UCSD-AML1 (cell line): Measurements from ENCODE around the gene RAB2B.

Source experiments
- DNase-seq: peaks from one replicate; lab custom pipeline; 2025; ENCODE audit not compliant: unreplicated experiment; lab: John Stamatoyannopoulos, UW

Gene RAB2B

GRCh38 chr14:21476925-21477681 is at the start of gene RAB2B, which contains the start of gene TOX4:
RAB2B (minus strand) TSS chr14:21476959; CDS start chr14:21476872, 87 bp downstream.
TOX4 (plus strand) TSS chr14:21477195; CDS start chr14:21477279, 84 bp downstream.
- peak; percentile 95 for DNase-seq

GRCh38 chr14:21525962-21526671 is 49.4 kb upstream of the RAB2B start, which contains the start of gene SALL2:
SALL2 (minus strand) TSS chr14:21526346; CDS start chr14:21526127, 219 bp downstream.
- no peak for DNase-seq

GRCh38 chr14:21525571-21525961 is 48.8 kb upstream of the RAB2B start:
- DNase-seq: no peak

GRCh38 chr14:21524575-21525490 is 48.1 kb upstream of the RAB2B start:
- DNase-seq: no peak

- no peak for DNase-seq
Observed at GRCh38 chr14:21523203-21523602, 46.4 kb upstream of the RAB2B start.

- no peak for DNase-seq
Observed at GRCh38 chr14:21521501-21521900, 44.7 kb upstream of the RAB2B start.

- no peak for DNase-seq
Observed at GRCh38 chr14:21520767-21521166, 44.0 kb upstream of the RAB2B start.

- DNase-seq: no peak
Observed at GRCh38 chr14:21518725-21519124, 42.0 kb upstream of the RAB2B start.

GRCh38 chr14:21514341-21514740 is 37.6 kb upstream of the RAB2B start:
- DNase-seq: no peak

- DNase-seq: peak; percentile 93
Observed at GRCh38 chr14:21510735-21511657, 34.2 kb upstream of the RAB2B start, which contains the start of gene METTL3. METTL3 (minus strand) TSS chr14:21511340; CDS start chr14:21511223, 117 bp downstream.

GRCh38 chr14:21509432-21510143 is 32.8 kb upstream of the RAB2B start:
- no peak for DNase-seq

GRCh38 chr14:21506557-21506956 is 29.8 kb upstream of the RAB2B start:
- no peak for DNase-seq

- no peak for DNase-seq
Observed at GRCh38 chr14:21505012-21505553, 28.3 kb upstream of the RAB2B start.

- DNase-seq: no peak
Observed at GRCh38 chr14:21503376-21503775, 26.6 kb upstream of the RAB2B start.

- no peak for DNase-seq
Observed at GRCh38 chr14:21501568-21501967, 24.8 kb upstream of the RAB2B start.

- DNase-seq: no peak
Observed at GRCh38 chr14:21498540-21499526, 22.1 kb upstream of the RAB2B start.

- DNase-seq: no peak
Observed at GRCh38 chr14:21496453-21496852, 19.7 kb upstream of the RAB2B start.
